Omental fat pad (tissue), 4 donors: ENCODE results near the gene CUBN. TPM values are rescaled to one million over a fixed set of nuclear protein-coding genes. Genes with fewer than 3 reads are reported as not detected.

Experiments used
- ATAC-seq: fragments of 150-250 bp; one replicate; pipeline ENCODE4 v1.9.1; 2016; ENCODE audit warnings: mild to moderate bottlenecking, moderate library complexity; ENCODE audit not compliant: low FRiP score
- DNase-seq: peaks from one replicate; pipeline ENCODE4 v3.0.0-alpha.2; 2019; ENCODE audit warnings: low spot score
- CTCF ChIP-seq, 3 donors: fragments of 450-650 bp; IDR thresholded peaks; one replicate each; pipeline ENCODE4 v1.5.1; 2016 to 2017; ENCODE audit warnings: antibody characterized with exemption in 3 of 3, mild to moderate bottlenecking in 3 of 3, moderate library complexity in 2 of 3
- total RNA-seq, 4 donors: library from RNA; depleted of rRNA; stranded (reverse); fragments of >200 nt; gene quantifications; one replicate each; pipeline ENCODE4 v1.1.0, GENCODE V29; 2016

CUBN gene
- total RNA-seq, 4 donors from 2014 or later, result 1.6 to 4.5 (median 2.2) TPM

DNA sequence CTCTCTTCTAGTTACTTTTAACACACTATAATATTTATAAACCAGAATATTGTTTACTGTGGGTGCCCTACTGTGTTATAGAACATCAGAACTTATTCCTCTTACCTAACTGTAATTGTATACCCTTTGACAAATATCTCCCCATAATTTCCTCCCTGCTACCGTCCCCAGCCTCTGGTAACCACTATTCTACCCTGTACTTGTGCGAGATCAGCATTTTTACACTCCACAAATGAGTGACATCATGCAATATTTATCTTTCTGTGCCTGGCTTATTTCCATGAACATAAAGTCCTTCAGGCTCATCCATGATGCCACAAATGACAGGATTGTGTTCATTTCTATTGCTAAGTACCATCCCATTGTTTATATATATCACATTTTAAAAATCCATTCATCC is 172.6 kb downstream of the CUBN start:
- no peak for TF ChIP-seq CTCF (IDR thresholded peaks at IDR 0.05)

DNA sequence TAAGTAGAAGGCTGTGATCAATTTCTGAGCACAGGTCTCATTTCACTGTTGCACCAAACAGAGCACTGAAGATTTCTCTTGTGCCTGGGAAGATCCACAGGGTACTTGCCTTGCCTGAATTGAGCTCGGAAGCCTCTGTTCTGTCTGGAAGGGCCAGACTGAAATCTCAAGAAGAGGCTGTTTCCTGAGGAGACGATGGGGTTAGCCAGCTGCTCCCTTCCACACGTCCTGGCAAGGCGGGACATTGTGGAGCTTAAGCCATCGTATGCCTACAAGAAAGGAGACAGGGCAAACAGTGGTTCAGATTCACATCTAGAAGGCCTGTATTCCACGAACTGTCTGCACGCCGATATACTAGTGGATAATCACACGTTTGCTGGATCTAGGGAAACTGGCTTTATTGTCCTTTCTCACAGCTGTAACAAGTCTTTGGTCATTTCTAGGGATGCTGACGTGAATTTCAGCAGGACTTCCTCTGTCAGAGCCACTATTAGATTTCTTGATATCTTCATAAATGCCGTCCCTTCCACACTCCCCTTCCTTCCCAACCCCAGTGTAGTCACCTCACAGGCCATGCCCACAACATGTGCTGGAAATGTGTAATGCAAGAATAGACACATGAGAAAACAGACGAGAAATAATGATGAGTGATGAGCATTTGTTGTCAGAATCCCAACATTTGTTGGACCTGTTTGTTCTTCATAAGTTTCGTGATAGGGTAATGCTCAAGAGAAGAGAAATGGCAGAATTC is 175.2 kb downstream of the CUBN start:
- TF ChIP-seq CTCF (IDR thresholded peaks at IDR 0.05), result no peak
- DNase-seq, result no peak
- no peak for ATAC-seq

More for the DNA sequence above, 172.6 kb downstream of the CUBN start:
- no peak for DNase-seq
- ATAC-seq, result no peak

GRCh38 chr10:16953270-16953669 is 176.3 kb downstream of the CUBN start:
- no peak for TF ChIP-seq CTCF (IDR thresholded peaks at IDR 0.05)
- ATAC-seq (no peak), DNase-seq (no peak)

DNA sequence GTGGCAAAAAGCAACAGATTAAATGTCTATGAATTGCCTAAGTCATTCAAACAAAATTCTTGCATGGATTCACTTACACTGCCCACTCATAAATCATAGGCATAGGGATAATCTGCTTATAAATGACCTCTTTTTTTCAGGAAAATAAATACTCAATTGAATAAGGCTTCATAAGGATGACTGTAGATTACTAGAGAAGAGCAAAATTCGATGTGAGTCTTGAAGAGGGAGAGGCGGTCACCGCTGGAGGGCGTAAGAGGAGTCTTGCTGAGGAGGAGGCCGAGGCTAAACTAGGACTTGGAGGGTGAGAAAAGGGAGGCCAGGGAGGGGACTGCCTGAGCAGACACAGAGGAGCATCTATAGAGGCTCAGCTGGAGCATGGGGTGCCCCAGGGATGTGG is 177.0 kb downstream of the CUBN start:
- ATAC-seq (no peak), DNase-seq (no peak)
- TF ChIP-seq CTCF (IDR thresholded peaks at IDR 0.05), result no peak

DNA sequence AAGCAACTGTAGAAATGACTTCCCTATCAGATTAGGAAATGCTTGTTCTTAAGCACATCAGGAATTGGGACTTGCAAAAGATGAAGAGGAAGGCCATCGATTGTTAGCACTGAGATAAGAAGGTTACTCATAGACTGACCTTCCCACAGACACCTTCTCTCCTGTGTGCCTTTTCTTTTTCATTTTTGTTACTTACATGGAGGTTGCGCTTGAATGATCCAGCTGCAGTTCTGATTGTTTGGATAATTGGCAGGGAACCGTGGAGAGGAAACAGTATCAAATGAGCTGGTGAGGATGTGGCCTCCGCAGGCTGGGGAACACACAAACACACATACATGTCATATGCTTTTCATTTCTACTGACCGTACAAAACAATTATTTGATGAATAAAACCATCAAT is 177.5 kb downstream of the CUBN start:
- DNase-seq (no peak), ATAC-seq (no peak)
- no peak for TF ChIP-seq CTCF (IDR thresholded peaks at IDR 0.05)

- TF ChIP-seq CTCF (IDR thresholded peaks at IDR 0.05), result no peak
- DNase-seq (no peak), ATAC-seq (no peak)
Observed at GRCh38 chr10:16950656-16951601, 178.7 kb downstream of the CUBN start.
